Measurements from ENCODE around the gene COX6B2. TPM values are rescaled to one million over a fixed set of nuclear protein-coding genes. Genes with fewer than 3 reads are reported as not detected.
A peak's percentile ranks its signal among the peaks of the same experiment; 100 is the strongest.

COX6B2 gene
- total RNA-seq, 4 donors from 2014 or later, result 0.14 to 4.6 TPM; not detected in 2

- no peak for DNase-seq
- Histone ChIP-seq H3K4me1 (no peaks in the 10 kb centered on the region), H3K27ac (no peak overlapping the region), H3K9me3 (no peaks in the 10 kb centered on the region), H3K36me3 (no peaks in the 10 kb centered on the region), H3K4me3 (no peak overlapping the region), H3K27me3 (peaks cover 4 to 14% of the 10 kb centered on the region in 2 donors)
- intact Hi-C loops (cut with DNase I; ENCODE audit: low total_unique reads), result no loop called here
- TF ChIP-seq POLR2A (IDR thresholded peaks at IDR 0.05), result no peak
- TF ChIP-seq, protein P1, sequence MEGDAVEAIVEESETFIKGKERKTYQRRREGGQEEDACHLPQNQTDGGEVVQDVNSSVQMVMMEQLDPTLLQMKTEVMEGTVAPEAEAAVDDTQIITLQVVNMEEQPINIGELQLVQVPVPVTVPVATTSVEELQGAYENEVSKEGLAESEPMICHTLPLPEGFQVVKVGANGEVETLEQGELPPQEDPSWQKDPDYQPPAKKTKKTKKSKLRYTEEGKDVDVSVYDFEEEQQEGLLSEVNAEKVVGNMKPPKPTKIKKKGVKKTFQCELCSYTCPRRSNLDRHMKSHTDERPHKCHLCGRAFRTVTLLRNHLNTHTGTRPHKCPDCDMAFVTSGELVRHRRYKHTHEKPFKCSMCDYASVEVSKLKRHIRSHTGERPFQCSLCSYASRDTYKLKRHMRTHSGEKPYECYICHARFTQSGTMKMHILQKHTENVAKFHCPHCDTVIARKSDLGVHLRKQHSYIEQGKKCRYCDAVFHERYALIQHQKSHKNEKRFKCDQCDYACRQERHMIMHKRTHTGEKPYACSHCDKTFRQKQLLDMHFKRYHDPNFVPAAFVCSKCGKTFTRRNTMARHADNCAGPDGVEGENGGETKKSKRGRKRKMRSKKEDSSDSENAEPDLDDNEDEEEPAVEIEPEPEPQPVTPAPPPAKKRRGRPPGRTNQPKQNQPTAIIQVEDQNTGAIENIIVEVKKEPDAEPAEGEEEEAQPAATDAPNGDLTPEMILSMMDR (IDR thresholded peaks at IDR 0.05), result no peak
Measured at GRCh38 chr19:55347442-55348009, 7.0 kb downstream of the COX6B2 start.

GRCh38 chr19:55346725-55347441 is 7.6 kb downstream of the COX6B2 start:
- Histone ChIP-seq H3K36me3 (no peaks in the 10 kb centered on the region), H3K27me3 (peaks cover 0 to 7% of the 10 kb centered on the region in 2 donors), H3K4me3 (no peak overlapping the region), H3K27ac (no peak overlapping the region), H3K4me1 (no peaks in the 10 kb centered on the region), H3K9me3 (no peaks in the 10 kb centered on the region)
- DNase-seq, result no peak
- intact Hi-C loops (cut with DNase I; ENCODE audit: low total_unique reads), result no loop called here
- TF ChIP-seq, protein P1 (IDR thresholded peaks at IDR 0.05), result no peak
- no peak for TF ChIP-seq POLR2A (IDR thresholded peaks at IDR 0.05)

DNA sequence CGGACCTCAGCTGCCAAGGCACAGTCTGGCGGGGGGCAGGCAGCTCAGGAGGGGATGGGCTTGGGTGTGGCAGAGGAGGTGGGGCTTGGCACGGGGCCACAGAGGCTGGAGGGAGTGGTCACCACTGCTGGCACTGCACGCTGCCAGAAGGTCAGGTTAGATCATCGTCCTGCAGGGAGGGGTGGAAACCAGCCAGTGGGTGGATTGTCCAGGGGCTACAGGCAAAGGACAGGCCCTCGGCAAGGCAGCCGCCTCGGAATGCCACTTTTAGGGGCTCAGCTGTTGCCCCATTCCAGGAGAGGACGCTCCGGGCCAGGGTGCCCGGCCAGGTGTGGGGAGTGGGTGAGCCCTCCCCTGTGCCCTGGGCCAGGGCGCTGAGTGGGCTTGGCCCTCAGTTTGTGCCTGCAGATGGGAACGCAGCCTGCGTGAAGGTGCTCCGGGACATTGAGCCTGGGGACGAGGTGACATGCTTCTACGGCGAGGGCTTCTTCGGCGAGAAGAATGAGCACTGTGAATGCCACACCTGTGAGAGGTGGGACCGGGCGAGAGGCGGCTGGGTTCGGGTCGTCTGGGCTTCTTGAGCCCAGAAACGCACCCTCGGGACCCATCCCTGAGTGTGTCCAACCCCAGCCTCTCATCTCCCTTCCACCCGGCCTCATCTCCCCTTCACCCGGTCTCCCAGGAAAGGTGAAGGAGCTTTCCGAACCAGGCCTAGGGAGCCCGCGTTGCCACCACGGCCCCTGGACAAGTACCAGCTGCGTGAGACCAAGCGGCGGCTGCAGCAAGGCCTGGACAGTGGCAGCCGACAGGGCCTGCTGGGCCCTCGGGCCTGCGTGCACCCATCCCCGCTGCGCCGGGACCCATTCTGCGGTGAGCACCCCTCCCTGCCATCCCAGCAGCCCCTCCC is 8.4 kb downstream of the COX6B2 start:
- H3K36me3 ChIP-seq, result no peaks in the 10 kb centered on the region
- no peak overlapping the region for H3K4me3 ChIP-seq
- H3K4me1 ChIP-seq, result no peaks in the 10 kb centered on the region
- peak overlapping the region in 1 of 2 donors; percentile 17 for H3K27ac ChIP-seq
- no peaks in the 10 kb centered on the region for H3K27me3 ChIP-seq
- intact Hi-C loops (cut with DNase I; ENCODE audit: low total_unique reads), result no loop called here
- DNase-seq, result peak; percentile 60 to 67
- no peaks in the 10 kb centered on the region for H3K9me3 ChIP-seq
- TF ChIP-seq, protein P1 (IDR thresholded peaks at IDR 0.05), result no peak

DNA sequence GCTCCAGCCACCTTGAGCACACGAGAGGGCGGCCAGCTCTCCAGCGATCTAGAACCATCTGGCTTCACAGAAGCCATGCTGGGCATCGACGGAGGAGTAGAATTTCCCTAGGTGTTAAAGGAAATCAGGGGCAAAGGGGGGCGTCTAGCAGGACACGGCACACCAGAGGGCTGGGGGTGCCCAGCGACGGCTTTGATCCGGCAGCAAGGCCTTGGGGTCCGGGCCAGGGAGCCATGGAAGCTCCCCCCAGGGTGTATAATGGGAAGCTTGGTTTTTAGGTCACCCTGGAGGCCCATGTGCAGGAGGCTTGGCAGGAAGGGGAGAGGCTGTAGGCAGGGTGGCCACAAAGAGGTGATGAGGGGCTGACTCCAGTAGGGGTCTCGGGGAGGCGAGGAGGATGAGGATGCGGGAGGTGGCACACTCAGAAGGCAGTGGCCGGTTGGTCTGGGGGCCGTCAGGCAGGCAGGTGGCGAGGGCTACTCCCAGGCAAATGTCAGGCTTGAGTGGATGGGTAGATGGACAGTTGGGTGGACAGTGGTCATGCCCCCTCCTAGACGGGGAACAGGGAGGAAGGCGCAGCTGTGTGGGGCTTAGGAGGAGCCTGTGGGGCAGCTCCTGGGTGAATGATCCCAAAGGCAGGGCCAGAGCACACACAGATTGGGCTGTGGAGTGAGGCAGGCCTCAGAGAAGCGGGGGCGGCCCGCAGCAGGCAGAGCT is 9.3 kb downstream of the COX6B2 start:
- no peak for TF ChIP-seq POLR2A (IDR thresholded peaks at IDR 0.05)
- TF ChIP-seq, protein P1 (IDR thresholded peaks at IDR 0.05), result no peak
- no peaks in the 10 kb centered on the region for H3K36me3 ChIP-seq

More for the DNA sequence above, 9.3 kb downstream of the COX6B2 start:
- Histone ChIP-seq H3K4me3 (no peak overlapping the region), H3K27me3 (no peaks in the 10 kb centered on the region), H3K27ac (peak overlapping the region in 1 of 2 donors; percentile 17), H3K4me1 (peaks cover 0 to 8% of the 10 kb centered on the region in 2 donors), H3K9me3 (no peaks in the 10 kb centered on the region)
- no peak for DNase-seq
- intact Hi-C loops (cut with DNase I; ENCODE audit: low total_unique reads), result no loop called here

Measured in uterus (tissue), 4 donors.